ENCODE results near the gene MAP3K20. TPM values are rescaled to one million over a fixed set of nuclear protein-coding genes. Genes with fewer than 3 reads are reported as not detected.

Gene MAP3K20
- total RNA-seq (2022) (41.5 and 44.5 TPM in 2 replicates), Bru-seq, nascent RNA (percentile 86 among the genes with signal in this experiment), BruChase-seq, experiment 1, labeled RNA remaining after a 2-hour chase (percentile 77 among the genes with signal in this experiment), BruChase-seq, experiment 2, labeled RNA remaining after a 6-hour chase (percentile 81 among the genes with signal in this experiment)
- long read RNA-seq, full-length matches to known transcripts: 30 of 51 reads
- long read RNA-seq, partial matches to known transcripts: 2 of 51 reads
- long read RNA-seq, other reads (novel, unspliced or antisense): 19 of 51 reads

- peak; percentile 68 to 79 for DNase-seq
- BruUV-seq (replicated peaks): no TSS peak
- Histone ChIP-seq H3K9me3 (no peaks in the 10 kb centered on the region), H3K4me3 (ENCODE audit: low read depth, low read length) (peak within 1 kb of the TSS; percentile 93), H3K27me3 (replicated peaks; ENCODE audit: control insufficient read depth, insufficient read depth, low read length) (no peaks in the 10 kb centered on the region), H3K4me1 (peaks cover 9% of the 10 kb centered on the region), H3K36me3 (ENCODE audit: control insufficient read depth, insufficient read depth, low read length) (no peaks in the 10 kb centered on the region)
- H3K4me1 Mint-ChIP-seq (ENCODE audit: low read depth, unreplicated experiment): peaks cover 18% of the 10 kb centered on the region
- no peaks in the 10 kb centered on the region for H3K9me3 Mint-ChIP-seq (ENCODE audit: unreplicated experiment)
- H3K36me3 Mint-ChIP-seq (ENCODE audit: insufficient read depth, unreplicated experiment): no peaks in the 10 kb centered on the region
- H3K4me3 Mint-ChIP-seq (ENCODE audit: unreplicated experiment): peak within 1 kb of the TSS; percentile 72
- CTCF ChIA-PET: no interaction called here
- H3K27ac Mint-ChIP-seq (ENCODE audit: unreplicated experiment): peak within 1 kb of the TSS; percentile 58
- H3K27me3 Mint-ChIP-seq (ENCODE audit: insufficient read depth, unreplicated experiment): no peaks in the 10 kb centered on the region
- POLR2A ChIA-PET: interaction anchor here (0.6 kb wide), 2 partner anchors 73 to 142 kb away, joined by 3 to 4 read pairs; no protein-coding TSS in a partner anchor
- intact Hi-C loops (cut with micrococcal nuclease; ENCODE audit: unreplicated experiment): loop anchor here (1.0 to 2.0 kb wide), 3 partner anchors 33 to 134 kb away; no protein-coding TSS in a partner anchor
- TF ChIP-seq, protein P1, sequence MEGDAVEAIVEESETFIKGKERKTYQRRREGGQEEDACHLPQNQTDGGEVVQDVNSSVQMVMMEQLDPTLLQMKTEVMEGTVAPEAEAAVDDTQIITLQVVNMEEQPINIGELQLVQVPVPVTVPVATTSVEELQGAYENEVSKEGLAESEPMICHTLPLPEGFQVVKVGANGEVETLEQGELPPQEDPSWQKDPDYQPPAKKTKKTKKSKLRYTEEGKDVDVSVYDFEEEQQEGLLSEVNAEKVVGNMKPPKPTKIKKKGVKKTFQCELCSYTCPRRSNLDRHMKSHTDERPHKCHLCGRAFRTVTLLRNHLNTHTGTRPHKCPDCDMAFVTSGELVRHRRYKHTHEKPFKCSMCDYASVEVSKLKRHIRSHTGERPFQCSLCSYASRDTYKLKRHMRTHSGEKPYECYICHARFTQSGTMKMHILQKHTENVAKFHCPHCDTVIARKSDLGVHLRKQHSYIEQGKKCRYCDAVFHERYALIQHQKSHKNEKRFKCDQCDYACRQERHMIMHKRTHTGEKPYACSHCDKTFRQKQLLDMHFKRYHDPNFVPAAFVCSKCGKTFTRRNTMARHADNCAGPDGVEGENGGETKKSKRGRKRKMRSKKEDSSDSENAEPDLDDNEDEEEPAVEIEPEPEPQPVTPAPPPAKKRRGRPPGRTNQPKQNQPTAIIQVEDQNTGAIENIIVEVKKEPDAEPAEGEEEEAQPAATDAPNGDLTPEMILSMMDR (IDR thresholded peaks at IDR 0.05; ENCODE audit: insufficient read depth in 1 of 2, low read depth in 1 of 2, low read length in 1 of 2, severe bottlenecking in 1 of 2, unreplicated experiment in 1 of 2): peak; percentile 22 to 46
Measured at GRCh38 chr2:173075781-173076580, at the start of gene MAP3K20. MAP3K20 (plus strand) TSS chr2:173075846; CDS start chr2:173091032, 15,186 bp downstream.

DNA sequence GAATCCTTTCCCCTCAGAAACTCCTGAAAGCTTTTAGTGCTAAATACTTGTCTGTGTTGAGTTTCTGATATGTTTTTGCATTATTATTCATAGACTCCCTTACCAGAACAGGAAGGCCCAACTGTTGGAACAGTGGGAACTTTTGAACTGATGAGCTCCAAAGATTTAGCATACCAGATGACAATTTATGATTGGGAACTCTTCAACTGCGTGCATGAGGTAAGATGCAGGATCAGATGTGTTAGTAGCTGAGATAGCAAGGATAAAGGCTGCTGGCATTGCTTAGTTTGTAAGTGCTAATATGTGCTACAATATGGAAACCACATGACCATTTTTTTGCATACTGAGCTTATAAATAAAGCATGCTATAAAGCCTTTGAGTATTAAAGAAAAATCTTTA lies 49.2 kb upstream of the MAP3K20 start:
- Histone ChIP-seq H3K36me3 (ENCODE audit: control insufficient read depth, insufficient read depth, low read length) (no peaks in the 10 kb centered on the region), H3K27me3 (replicated peaks; ENCODE audit: control insufficient read depth, insufficient read depth, low read length) (no peaks in the 10 kb centered on the region), H3K4me3 (ENCODE audit: low read depth, low read length) (no peak overlapping the region), H3K4me1 (peaks cover 19% of the 10 kb centered on the region), H3K9me3 (peaks cover 1% of the 10 kb centered on the region; the same call in 1 of the 2 replicates)
- TF ChIP-seq, protein P1 (IDR thresholded peaks at IDR 0.05; ENCODE audit: insufficient read depth in 1 of 2, low read depth in 1 of 2, low read length in 1 of 2, severe bottlenecking in 1 of 2, unreplicated experiment in 1 of 2): no peak
- no TSS peak for BruUV-seq (replicated peaks)
- no peaks in the 10 kb centered on the region for H3K9me3 Mint-ChIP-seq (ENCODE audit: unreplicated experiment)
- intact Hi-C loops (cut with micrococcal nuclease; ENCODE audit: unreplicated experiment): loop anchor here (2.0 kb wide), 1 partner anchor 370 kb away; no protein-coding TSS in a partner anchor
- POLR2A ChIA-PET: no interaction called here
- H3K27me3 Mint-ChIP-seq (ENCODE audit: insufficient read depth, unreplicated experiment): no peaks in the 10 kb centered on the region
- no peak for DNase-seq
- CTCF ChIA-PET: interaction anchor here (0.6 to 5.0 kb wide), 7 partner anchors 27 to 371 kb away, joined by 3 to 39 read pairs (median 3); no protein-coding TSS in a partner anchor
- no peaks in the 10 kb centered on the region for H3K36me3 Mint-ChIP-seq (ENCODE audit: insufficient read depth, unreplicated experiment)
- no peak overlapping the region for H3K4me3 Mint-ChIP-seq (ENCODE audit: unreplicated experiment)
- no peak overlapping the region for H3K27ac Mint-ChIP-seq (ENCODE audit: unreplicated experiment)
- H3K4me1 Mint-ChIP-seq (ENCODE audit: low read depth, unreplicated experiment): peaks cover 17% of the 10 kb centered on the region
